GM12878 (cell line): ENCODE results near the gene RALGPS2. TPM values are rescaled to one million over a fixed set of nuclear protein-coding genes. Genes with fewer than 3 reads are reported as not detected.

Experiments used
- ATAC-seq: fragments of 200-7000 bp; cut with Tn5 transposase; 3 replicates; pipeline ENCODE4 v1.9.1; 2020; ENCODE audit warnings: mild to moderate bottlenecking, moderate library complexity
- BruUV-seq: library from RNA; stranded (reverse); fragments of 400-500 nt; replicated peaks from 2 replicates; lab custom pipeline; 2021; lab: Mats Ljungman, UMichigan
- CTCF ChIA-PET: fragments of 300-600 bp; sonication (Branson Sonifier 250); formaldehyde crosslinking; extraction: SDS; loops from one replicate; lab custom pipeline; 2021; ENCODE audit warnings: inconsistent platforms; lab: Yijun Ruan, JAX
- POLR2A ChIA-PET: fragments of 350-600 bp; formaldehyde crosslinking; extraction: SDS; loops from one replicate; lab custom pipeline; 2021; ENCODE audit warnings: inconsistent platforms; lab: Charles Lee
- RAD21 ChIA-PET: fragments of 300-600 bp; sonication (Branson Sonifier 250); formaldehyde crosslinking; loops from one replicate; lab custom pipeline; 2023; ENCODE audit warnings: antibody characterized with exemption; ENCODE audit not compliant: unreplicated experiment; lab: Charles Lee
- SMC1A ChIA-PET: fragments of 300-600 bp; sonication (Branson Sonifier 250); formaldehyde crosslinking; loops from one replicate; lab custom pipeline; 2023; ENCODE audit not compliant: unreplicated experiment, uncharacterized antibody; lab: Charles Lee
- DNase-seq: peaks from one replicate; pipeline ENCODE4 v3.0.0-alpha.2; 2011; ENCODE audit warnings: low read depth, low spot score
- FAIRE-seq: peaks from 3 replicates; lab custom pipeline; 2011; peaks lifted over from hg19 to GRCh38; lab: Jason Lieb, UNC
- H2AFZ ChIP-seq: 2 replicates; pipeline ENCODE4 v1.6.0; 2011; ENCODE audit warnings: low read depth, low read length, control low read depth; ENCODE audit not compliant: control insufficient read depth
- H3K27ac ChIP-seq: 2 replicates; pipeline ENCODE4 v1.5.1; 2011; ENCODE audit warnings: control low read depth; ENCODE audit not compliant: control insufficient read depth, insufficient read depth
- H3K27me3 ChIP-seq, 2 experiments: replicated peaks in 1 of 2; 2 replicates each; pipeline versions ENCODE4 v1.6.0 to v1.6.1; 2011; ENCODE audit warnings: low read length in 1 of 2; ENCODE audit not compliant: control insufficient read depth in 2 of 2, insufficient read depth in 2 of 2
- H3K36me3 ChIP-seq, 2 experiments: 2 replicates each; pipeline ENCODE4 v1.5.1; 2011; ENCODE audit warnings: low read length in 1 of 2; ENCODE audit not compliant: control insufficient read depth in 2 of 2, insufficient read depth in 2 of 2
- H3K4me1 ChIP-seq: 2 replicates; pipeline ENCODE4 v1.6.1; 2011; ENCODE audit warnings: mild to moderate bottlenecking, low read length, moderate library complexity, mixed read lengths; ENCODE audit not compliant: control insufficient read depth, insufficient read depth
- H3K4me2 ChIP-seq: 2 replicates; pipeline ENCODE4 v1.6.0; 2011; ENCODE audit warnings: control low read depth; ENCODE audit not compliant: control insufficient read depth, insufficient read depth
- H3K4me3 ChIP-seq: fragments of 200-600 bp; sonication (generic); 2 replicates; pipeline ENCODE4 v1.5.1; 2016
- H3K79me2 ChIP-seq: 2 replicates; pipeline ENCODE4 v1.6.0; 2011; ENCODE audit warnings: low read length; ENCODE audit not compliant: control insufficient read depth, insufficient read depth
- H3K9ac ChIP-seq: 2 replicates; pipeline ENCODE4 v1.8.0; 2011; ENCODE audit warnings: low read length, control low read depth, mixed read lengths; ENCODE audit not compliant: control insufficient read depth, insufficient read depth
- H3K9me3 ChIP-seq: replicated peaks from 3 replicates; pipeline ENCODE4 v1.5.1; 2011; ENCODE audit warnings: mild to moderate bottlenecking, low read length; ENCODE audit not compliant: control insufficient read depth, insufficient read depth
- H4K20me1 ChIP-seq: 2 replicates; pipeline ENCODE4 v1.6.0; 2011; ENCODE audit not compliant: control insufficient read depth, insufficient read depth
- BACH1 ChIP-seq: fragments of 450-650 bp; IDR thresholded peaks from 2 replicates; pipeline ENCODE4 v1.6.1; 2017; ENCODE audit warnings: mild to moderate bottlenecking, borderline replicate concordance
- CBX3 ChIP-seq: fragments of 200-600 bp; sonication (generic); IDR thresholded peaks from 2 replicates; pipeline ENCODE4 v1.6.1; 2016; ENCODE audit warnings: low read depth, borderline replicate concordance
- KDM1A ChIP-seq: fragments of 200-600 bp; sonication (generic); IDR thresholded peaks from 2 replicates; pipeline ENCODE4 v1.6.1; 2016; ENCODE audit warnings: borderline replicate concordance
- MTA3 ChIP-seq: IDR thresholded peaks from 2 replicates; pipeline ENCODE4 v1.6.1; 2012; ENCODE audit warnings: low read length, inconsistent platforms, borderline replicate concordance
- MXI1 ChIP-seq: fragments of 150-350 bp; IDR thresholded peaks from 2 replicates; pipeline ENCODE4 v1.6.1; 2011; ENCODE audit warnings: low read depth, mild to moderate bottlenecking, inconsistent platforms, low read length, improper control_type of control experiment
- NFYB ChIP-seq: IDR thresholded peaks from 2 replicates; pipeline ENCODE4 v1.6.1; 2011; ENCODE audit warnings: low read depth, mild to moderate bottlenecking, low read length, improper control_type of control experiment, moderate library complexity; ENCODE audit not compliant: insufficient read depth
- NR2F1 ChIP-seq: fragments of 450-650 bp; conservative IDR thresholded peaks from 2 replicates; pipeline ENCODE4 v1.6.1; 2017; ENCODE audit warnings: mild to moderate bottlenecking
- PAX8 ChIP-seq: fragments of 450-650 bp; IDR thresholded peaks from 2 replicates; pipeline ENCODE4 v1.6.1; 2017; ENCODE audit warnings: mild to moderate bottlenecking, moderate library complexity
- POLR2AphosphoS2 ChIP-seq: IDR thresholded peaks from 2 replicates; pipeline ENCODE4 v1.6.1; 2011; ENCODE audit warnings: low read depth, mild to moderate bottlenecking, low read length, improper control_type of control experiment, moderate library complexity
- POU2F2 ChIP-seq: IDR thresholded peaks from 3 replicates; pipeline ENCODE4 v1.6.1; 2011; ENCODE audit warnings: low read depth, mild to moderate bottlenecking, low read length, borderline replicate concordance
- SIX5 ChIP-seq: IDR thresholded peaks from 2 replicates; pipeline ENCODE4 v1.6.1; 2011; ENCODE audit warnings: mild to moderate bottlenecking, low read depth, low read length, moderate library complexity; ENCODE audit not compliant: severe bottlenecking
- SMAD1 ChIP-seq: fragments of 450-650 bp; IDR thresholded peaks from 2 replicates; pipeline ENCODE4 v1.6.1; 2018; ENCODE audit warnings: mild to moderate bottlenecking, low read depth; ENCODE audit not compliant: partially characterized antibody
- SMC3 ChIP-seq: IDR thresholded peaks from 2 replicates; pipeline ENCODE4 v1.6.1; 2011; ENCODE audit warnings: low read length, improper control_type of control experiment, borderline replicate concordance
- SUPT20H ChIP-seq: IDR thresholded peaks from 2 replicates; pipeline ENCODE4 v1.6.1; 2011; ENCODE audit warnings: low read depth, mild to moderate bottlenecking, low read length, moderate library complexity, borderline replicate concordance; ENCODE audit not compliant: control insufficient read depth
- USF1 ChIP-seq: IDR thresholded peaks from 2 replicates; pipeline ENCODE4 v1.6.1; 2011; ENCODE audit warnings: borderline replicate concordance, low read depth, mild to moderate bottlenecking, moderate library complexity, mixed read lengths, low read length; ENCODE audit not compliant: insufficient read depth; ENCODE audit errors: extremely low read length
- ZNF24 ChIP-seq: fragments of 450-650 bp; IDR thresholded peaks from 2 replicates; pipeline ENCODE4 v1.6.1; 2017; ENCODE audit warnings: antibody characterized with exemption, mild to moderate bottlenecking
- WGBS: methylation state at CpG from one replicate; pipeline ENCODE4 v1.1.6; 2016; ENCODE audit warnings: low lambda C conversion rate; ENCODE audit not compliant: insufficient replicate concordance, insufficient coverage; ENCODE audit errors: missing lambda C conversion rate; 5-methylcytosine and 5-hydroxymethylcytosine counted together
- in situ Hi-C: fragments of 300-500 bp; cut with MboI; formaldehyde crosslinking; loops from 9 replicates; pipeline ENCODE4 v1.14.3; 2018; ENCODE audit warnings: mixed read lengths
- intact Hi-C: fragments of 100-400 bp; cut with micrococcal nuclease; formaldehyde crosslinking; loops from one replicate; pipeline ENCODE4 v1.14.2; 2022; ENCODE audit not compliant: unreplicated experiment
- polyA plus RNA-seq, 11 experiments: library from polyadenylated mRNA; depleted of rRNA in 4 of 11; unstranded in 6 of 11; stranded (reverse) in 5 of 11; fragments of >200 nt; fragmentation: Nextera tagmentation in 4 of 11; fragmentation: Illumina TruSeq in 1 of 11; extraction: Ambion mirVana in 4 of 11; extraction: Trizol in 1 of 11; gene quantifications; 1 replicate in 1 of 11; 2 replicates in 10 of 11; pipeline versions ENCODE4 v1.2.1 to v1.2.3, GENCODE V29; 2011 to 2016; ENCODE audit warnings: inconsistent platforms in 2 of 11, missing spikeins in 2 of 11, low read depth in 1 of 11
- total RNA-seq, 4 experiments: library from RNA; depleted of rRNA in 3 of 4; stranded (reverse); fragments of >200 nt in 3 of 4; fragmentation: Illumina TruSeq in 1 of 4; extraction: Trizol in 1 of 4; gene quantifications; 2 replicates each; pipeline versions ENCODE4 v1.2.1 to v1.2.3, GENCODE V29; 2013 to 2021

RALGPS2 gene
- total and polyA plus RNA-seq, 10 of the 15 experiments (the other 5 are each of a cell fraction or from before 2014, with no cell fraction given), result 0.08 to 3.7 (median 0.50) TPM

GRCh38 chr1:178947677-178947981 lies 222.6 kb downstream of the RALGPS2 start:
- H3K27me3 ChIP-seq, result peaks cover 0 to 3% of the 10 kb centered on the region in 2 experiments; a peak in 2 of 4 replicates
- H3K9ac ChIP-seq, result no peak overlapping the region
- TF ChIP-seq POLR2AphosphoS2 (no peak), NFYB (no peak), SMC3 (no peak), POU2F2 (no peak), ZNF24 (no peak), SUPT20H (no peak), KDM1A (no peak), CBX3 (no peak), SMAD1 (no peak), BACH1 (no peak), MXI1 (no peak), MTA3 (no peak), NR2F1 (no peak), SIX5 (no peak), PAX8 (no peak), USF1 (no peak)
- TF ChIP-seq, all 136 proteins: peak for 0
- Histone ChIP-seq H3K9me3 (no peaks in the 10 kb centered on the region), H3K4me1 (no peaks in the 10 kb centered on the region), H3K36me3 (no peaks in the 10 kb centered on the region), H3K27ac (no peak overlapping the region), H4K20me1 (no peaks in the 10 kb centered on the region), H3K4me3 (no peak overlapping the region), H2AFZ (no peak overlapping the region), H3K4me2 (no peak overlapping the region), H3K79me2 (no peaks in the 10 kb centered on the region)
- CTCF ChIA-PET, result no interaction called here
- no TSS peak for BruUV-seq
- FAIRE-seq (no peak), DNase-seq (no peak), ATAC-seq (no peak)
- in situ Hi-C loops (no loop called here), intact Hi-C loops (no loop called here)
- SMC1A ChIA-PET, result no interaction called here
- POLR2A ChIA-PET, result interaction anchor here (0.6 kb wide), 1 partner anchor 14 kb away, joined by 3 read pairs; no protein-coding TSS in a partner anchor
- 15% methylated on average over 3 of the region's 3 CpGs for WGBS
- RAD21 ChIA-PET, result no interaction called here
